Gastrocnemius medialis (tissue), 4 donors: ENCODE results near the gene PTPRN2.

Experiments used
- POLR2A ChIP-seq, 2 donors: fragments of 450-650 bp; IDR thresholded peaks; one replicate each; pipeline ENCODE4 v1.6.1; 2017; ENCODE audit warnings: antibody characterized with exemption in 2 of 2, mild to moderate bottlenecking in 2 of 2, moderate library complexity in 2 of 2
- TF ChIP-seq, protein P1 (sequence below), 5 experiments: fragments of 450-650 bp in 3 of 5; fragments of 200-600 bp in 2 of 5; sonication (generic) in 2 of 5; IDR thresholded peaks in 4 of 5; conservative IDR thresholded peaks in 1 of 5; 1 replicate in 4 of 5; 2 replicates in 1 of 5; pipeline ENCODE4 v1.5.1; 2016 to 2019; ENCODE audit warnings: antibody characterized with exemption in 5 of 5, mild to moderate bottlenecking in 3 of 5, moderate library complexity in 3 of 5

DNA sequence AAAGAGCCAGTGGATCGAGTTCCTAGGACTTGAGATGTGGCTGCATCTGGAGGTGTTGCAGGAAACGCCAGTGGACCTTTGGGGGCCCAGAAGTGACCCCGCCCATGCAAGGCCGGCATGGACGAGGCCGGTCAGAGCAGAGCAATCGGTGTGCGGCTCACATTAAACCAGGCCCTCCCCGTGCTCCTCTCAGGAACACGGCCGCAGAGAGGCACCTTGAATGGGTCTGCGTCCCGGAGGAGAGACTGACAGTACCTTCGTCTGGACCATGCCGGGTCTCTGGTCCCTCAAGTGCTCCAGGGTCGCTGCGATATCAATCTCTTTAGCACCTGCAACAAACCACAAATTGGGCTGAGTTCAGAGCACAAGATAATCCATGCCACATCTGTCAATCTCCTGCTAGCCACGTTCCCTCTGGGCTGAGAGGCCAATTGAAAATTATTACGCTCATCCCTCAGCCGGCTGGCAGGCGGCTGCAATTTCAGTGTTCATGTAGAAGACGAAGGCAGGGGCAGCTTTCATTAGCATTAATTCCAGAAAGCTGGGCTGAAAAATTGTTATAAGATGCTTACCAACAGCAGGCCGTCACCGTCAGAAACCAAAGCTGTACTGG lies 1038.8 kb downstream of the PTPRN2 start:
- TF ChIP-seq, protein P1, sequence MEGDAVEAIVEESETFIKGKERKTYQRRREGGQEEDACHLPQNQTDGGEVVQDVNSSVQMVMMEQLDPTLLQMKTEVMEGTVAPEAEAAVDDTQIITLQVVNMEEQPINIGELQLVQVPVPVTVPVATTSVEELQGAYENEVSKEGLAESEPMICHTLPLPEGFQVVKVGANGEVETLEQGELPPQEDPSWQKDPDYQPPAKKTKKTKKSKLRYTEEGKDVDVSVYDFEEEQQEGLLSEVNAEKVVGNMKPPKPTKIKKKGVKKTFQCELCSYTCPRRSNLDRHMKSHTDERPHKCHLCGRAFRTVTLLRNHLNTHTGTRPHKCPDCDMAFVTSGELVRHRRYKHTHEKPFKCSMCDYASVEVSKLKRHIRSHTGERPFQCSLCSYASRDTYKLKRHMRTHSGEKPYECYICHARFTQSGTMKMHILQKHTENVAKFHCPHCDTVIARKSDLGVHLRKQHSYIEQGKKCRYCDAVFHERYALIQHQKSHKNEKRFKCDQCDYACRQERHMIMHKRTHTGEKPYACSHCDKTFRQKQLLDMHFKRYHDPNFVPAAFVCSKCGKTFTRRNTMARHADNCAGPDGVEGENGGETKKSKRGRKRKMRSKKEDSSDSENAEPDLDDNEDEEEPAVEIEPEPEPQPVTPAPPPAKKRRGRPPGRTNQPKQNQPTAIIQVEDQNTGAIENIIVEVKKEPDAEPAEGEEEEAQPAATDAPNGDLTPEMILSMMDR (IDR thresholded peaks at IDR 0.05 in 4 of 5, conservative IDR thresholded peaks at IDR 0.05 in 1 of 5) = no peak
- TF ChIP-seq POLR2A (IDR thresholded peaks at IDR 0.05) = no peak
